Activated T-helper 1 cell treated with Interleukin-2 at 50 U/mL for 16 hours (primary cell): Measurements from ENCODE around the gene CZIB.
A peak's percentile ranks its signal among the peaks of the same experiment; 100 is the strongest.

Source experiments
- DNase-seq: peaks from one replicate; pipeline ENCODE4 v3.0.0-alpha.2; 2020; ENCODE audit warnings: low read depth

CZIB gene

DNA sequence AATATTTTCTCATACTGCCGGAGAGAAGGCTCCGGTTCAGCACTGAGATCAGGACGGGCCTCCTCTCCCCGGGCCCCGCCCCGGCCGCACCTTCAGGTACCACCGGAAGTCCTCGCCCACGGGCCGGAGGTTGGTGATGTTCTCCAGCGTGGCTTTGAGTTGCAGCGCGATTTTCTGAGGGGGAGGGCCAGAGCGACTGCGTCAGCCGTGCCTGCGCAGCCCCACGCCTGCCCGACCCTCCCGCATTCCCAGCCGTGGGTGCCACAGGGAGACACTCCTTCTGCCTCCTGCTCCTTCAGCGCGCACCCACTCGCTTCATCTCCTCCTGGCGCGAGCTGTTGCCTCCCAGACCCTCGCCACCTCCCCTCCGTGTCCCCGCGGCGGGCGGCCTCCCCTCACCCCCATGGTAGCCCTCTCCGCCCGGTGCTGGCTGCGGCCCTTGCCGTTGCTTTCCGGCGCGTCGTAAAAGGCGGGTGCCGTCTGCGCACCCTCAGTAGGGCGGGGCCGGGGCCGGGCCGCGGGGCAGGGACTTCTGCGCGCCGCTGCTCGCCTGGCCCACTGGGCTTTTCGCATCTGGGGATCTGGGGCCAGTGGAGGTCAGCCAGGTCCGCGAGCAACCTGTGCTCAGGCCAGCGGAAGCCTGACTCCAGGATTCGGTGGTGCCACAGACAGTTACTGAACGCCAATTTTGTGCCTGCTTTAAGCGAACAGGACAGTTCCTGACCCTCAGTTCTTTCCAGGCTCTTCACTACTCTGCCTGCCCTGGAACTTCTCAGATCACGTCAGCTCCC, at the start of gene CZIB:
TSS of gene CZIB (minus strand) at position 464 of the 791 bp plus-strand sequence. CDS start at position 405, 59 bp downstream.
- peak; percentile 87 for DNase-seq

DNA sequence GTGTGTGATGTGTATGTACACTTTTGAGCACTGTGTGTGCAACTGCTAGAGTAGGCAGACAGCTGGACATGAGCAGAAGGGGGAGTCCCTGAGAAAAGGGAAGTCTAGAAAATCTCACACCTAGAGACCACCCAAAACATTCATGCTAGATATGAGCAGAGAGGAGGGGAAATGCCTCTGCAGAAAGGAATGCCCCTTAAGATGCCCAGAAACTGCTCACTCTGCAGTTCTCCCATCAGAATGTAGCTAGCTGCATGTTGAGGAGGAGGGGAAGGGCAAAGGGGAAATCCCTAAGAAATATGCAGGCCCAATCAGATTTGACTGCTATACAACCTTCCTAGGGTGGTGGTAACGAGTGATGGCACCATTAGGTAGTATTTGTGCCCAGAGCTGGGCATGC, 49.7 kb upstream of the CZIB start:
- no peak for DNase-seq

DNA sequence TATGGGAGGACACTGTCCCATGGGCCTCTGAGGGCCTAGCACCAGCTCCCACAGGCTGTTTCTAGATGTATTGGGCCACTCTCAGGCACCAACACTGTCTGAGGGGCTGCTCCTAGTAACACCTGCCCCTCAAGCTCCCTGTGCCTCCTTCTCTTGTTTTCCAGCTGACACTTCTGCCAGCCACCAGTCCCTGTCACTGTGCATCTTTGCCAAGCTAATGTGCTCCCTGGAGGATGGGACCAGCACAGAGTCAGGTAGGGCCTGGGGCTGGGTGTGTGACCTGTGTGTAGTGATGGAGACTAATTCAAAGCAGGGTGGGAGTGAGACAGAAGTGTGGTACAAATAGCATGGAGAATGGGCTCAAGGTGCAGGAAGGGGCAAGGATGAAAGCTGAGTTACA, 47.3 kb upstream of the CZIB start:
- DNase-seq = no peak

DNA sequence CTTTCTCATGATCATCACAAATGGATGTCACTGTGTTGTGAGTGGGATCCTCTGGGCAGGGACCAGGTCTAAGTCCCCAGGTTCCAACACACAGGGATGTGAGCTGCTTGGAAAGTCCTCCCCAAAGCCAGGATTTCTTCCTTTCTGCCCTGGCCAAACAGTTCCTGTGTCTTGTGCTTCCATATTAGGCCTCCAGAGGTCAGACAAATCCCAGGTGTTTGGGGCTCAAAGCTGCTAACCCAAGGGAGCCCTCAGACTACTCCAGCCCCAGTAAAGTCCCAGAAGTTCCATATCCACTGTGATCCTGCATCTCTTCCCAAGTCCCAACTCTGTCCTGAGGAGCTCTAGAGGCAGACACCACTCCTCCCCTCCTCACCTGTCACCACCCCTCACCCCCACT, 45.6 kb upstream of the CZIB start:
- DNase-seq = no peak

DNA sequence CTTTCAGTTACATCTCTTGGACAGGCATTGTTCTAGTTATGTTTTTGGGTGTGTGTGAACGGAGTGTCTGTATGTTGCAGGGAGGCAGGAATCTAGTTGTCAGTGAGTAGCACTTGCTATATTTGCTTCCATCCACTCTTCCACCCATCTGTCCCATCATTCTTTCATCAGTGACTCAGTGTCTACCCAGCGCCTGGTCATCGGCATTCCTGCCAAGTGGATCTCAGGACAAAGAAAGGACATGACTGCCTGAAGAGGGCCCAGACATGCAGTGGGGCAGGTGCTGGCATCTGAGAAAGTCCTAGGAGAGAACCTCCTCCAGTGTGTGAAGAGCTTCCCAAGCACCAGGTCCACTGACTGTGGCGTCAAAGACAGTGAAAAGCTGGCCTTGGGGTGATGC, 45.1 kb upstream of the CZIB start:
- no peak for DNase-seq

DNA sequence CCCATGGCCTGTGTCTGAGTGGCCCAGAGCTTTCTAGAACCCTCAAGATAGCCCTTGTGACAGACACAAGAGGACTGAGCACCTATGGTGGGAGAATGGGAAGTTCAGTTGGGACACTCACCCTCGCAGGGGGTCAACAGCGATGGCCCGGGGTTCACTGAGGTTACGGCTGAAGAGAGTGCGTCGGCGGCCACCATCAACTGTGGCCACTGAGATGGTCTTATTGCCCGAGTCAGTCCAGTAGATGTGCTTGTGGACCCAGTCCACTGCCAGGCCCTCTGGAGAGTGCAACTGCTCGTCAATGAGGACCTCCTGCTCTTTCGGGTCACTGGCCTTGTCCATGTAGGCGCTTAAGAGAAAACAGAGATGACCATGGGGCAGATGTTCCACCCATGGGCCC, 43.6 kb upstream of the CZIB start:
- DNase-seq = no peak

DNA sequence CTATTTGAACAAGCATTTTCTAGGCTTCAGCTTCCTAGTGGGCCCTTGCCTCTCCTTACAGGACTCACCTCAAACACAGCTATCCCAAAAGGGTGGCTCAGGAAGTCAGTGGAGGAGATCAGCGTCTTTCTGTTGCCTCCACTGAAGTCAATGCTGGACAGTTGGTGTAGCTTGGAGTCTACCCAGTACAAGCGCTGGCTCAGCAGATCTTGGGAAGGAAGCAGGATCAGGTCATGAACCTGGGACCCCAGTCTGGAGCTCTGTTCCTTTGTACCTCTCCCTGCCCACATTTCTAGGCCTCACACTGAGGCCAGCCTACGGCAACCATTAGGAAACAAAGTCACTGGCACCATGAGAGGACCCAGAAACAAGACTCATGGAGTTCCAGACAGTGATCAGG, 41.6 kb upstream of the CZIB start:
- DNase-seq = no peak

DNA sequence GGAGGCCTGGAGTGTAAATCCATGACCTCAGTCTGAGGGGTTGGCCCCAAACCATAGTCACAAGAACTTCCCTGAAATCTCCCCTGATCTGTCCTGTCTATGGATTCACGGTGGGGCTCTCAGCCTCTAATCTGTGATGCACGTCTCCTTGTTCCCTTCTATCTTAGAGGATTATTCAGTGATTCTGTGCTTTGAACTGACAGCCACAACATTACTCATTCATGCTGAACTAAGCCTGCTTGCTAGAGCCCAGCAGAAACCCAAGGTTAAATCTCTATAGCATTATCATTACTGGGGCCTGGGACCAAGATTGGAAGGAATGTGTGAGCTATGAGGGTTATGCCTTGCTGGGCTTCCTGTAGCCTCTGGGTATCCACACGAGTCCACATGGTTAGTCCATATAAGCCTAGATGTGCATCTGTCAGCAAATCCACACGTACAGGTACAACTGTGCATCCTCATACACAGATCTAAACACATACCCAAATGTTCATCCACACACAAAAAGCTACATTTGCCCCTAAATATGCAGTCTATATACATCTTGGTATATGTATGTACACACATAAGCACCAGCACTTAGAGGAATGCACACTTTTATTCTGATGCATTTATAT, 40.3 kb upstream of the CZIB start:
- DNase-seq = no peak

DNA sequence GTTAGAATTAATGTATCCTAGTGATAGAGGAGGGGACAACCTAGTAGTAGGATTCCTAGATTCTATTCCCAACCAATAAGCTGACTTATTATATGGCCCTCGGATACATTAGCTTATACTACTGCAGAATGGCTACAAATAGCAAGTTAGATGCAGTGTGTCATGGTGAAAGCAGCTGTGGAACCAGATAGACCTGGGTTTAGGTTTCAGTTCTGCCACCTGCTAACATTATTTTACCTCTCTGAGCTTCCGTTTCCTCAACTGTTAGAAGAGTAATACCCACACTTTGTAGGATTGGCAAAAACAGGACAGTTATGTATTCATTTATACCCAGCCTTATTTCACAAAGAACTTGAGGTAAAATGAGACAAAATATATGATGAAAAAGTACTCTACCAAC, 39.5 kb upstream of the CZIB start:
- DNase-seq = no peak

DNA sequence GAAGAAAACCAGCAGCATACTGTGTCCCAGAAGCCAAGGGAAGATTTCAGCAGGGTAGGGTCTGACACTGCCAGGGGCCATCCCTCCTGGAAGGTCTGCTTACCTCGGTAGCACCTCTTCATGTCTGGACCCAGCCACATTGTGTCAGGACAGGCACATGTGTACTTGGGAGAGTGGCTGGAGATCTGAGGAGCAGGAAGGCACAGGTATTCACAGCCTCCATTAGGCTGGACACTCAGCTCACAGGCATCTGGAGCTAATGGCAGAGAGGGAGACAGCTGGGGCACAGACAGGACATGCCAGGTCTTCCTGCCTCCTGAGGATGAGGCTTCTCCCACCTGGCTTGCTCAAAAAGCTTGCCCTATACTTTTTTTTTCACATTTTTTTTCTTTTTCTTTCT, 37.8 kb upstream of the CZIB start:
- DNase-seq = no peak

DNA sequence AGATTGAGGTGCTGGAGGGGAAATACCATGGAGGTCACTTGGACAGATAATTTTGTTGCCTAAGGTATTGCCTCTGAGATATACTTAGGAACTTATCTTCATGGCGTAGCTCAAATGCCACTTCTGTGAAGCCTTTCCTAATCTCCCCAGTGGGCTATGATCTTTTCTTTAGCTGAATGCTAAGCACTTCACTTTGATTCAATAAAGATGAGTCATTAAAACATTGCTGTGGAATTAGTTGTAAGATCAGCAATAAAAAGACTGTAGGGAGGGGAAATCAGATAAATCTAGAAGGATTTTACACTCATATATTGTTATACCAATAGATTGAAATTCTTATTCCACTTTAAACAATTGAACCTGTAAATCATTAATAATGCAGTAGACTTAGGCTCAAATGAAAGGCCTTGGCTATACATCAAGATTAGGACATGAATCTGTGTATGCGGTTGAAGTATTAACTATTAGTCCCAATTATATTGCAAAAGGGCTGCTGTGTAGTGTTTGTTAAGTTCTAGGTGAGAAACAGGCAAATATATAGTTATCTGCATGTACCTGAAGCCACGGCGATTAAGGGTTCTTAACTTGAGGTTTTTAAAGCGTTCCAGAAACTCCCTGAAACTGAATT, 37.1 kb upstream of the CZIB start:
- DNase-seq = no peak

DNA sequence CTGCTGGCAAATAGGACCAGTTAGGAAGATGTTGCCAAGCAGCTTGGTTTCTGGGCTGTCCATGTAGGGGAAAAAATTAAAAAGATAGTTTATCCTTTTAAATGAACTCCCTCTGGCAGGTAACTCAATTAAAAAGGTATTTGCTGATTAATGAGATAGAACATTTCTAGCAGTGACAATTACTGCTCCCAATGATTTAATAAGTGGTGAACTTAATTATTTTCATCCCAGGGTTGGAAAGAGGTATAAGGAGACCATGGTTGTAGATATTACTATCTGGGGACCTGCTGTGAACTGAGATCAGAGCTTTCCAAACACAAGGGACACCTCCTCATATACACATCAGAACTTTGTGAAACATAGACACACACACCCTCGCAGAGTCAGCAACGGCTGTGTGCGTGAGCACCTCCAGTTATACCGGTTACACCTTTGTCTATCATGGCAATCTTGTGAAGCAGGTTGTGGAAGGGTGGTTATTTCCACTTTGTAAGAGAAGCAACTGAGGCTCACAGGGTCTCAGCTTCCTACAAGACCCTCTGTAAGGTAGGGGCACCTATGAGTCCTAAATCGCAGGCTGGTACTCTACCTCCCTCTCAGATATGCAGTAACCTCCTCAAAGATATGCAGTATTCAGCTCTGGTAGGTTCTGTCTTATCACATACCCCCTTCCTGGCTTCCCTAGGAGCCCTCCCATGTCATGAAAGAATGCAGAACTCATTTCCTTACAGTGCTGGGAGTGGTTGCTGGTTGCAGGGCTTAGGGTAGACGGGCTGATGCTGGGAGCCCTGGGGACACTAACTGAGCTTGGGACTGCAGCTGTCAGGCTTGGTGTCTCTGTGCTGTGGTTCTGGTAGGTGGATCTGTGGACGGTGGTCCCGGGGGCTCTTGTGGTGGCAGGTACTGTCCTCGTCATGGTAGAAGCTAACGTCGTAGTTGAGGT, 36.3 kb upstream of the CZIB start:
- no peak for DNase-seq

DNA sequence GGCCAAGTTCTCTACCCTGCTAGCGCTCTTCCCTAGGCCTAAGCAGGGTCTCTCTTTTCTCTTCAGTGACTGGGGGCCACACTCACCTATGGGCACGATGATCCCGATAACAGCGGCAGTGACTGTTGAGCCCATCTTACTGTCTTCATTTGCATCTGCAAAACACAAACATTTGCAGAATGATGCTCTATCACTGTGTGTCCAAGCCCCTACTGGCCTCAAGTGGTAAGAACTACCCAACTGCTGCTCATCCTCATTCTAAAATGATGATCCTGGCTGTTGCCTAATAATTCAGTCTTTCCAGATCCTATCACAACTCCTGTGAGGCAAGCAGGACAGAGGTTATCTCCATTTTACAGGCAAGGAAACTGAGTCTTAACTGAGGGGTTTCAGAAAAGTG, 34.6 kb upstream of the CZIB start:
- DNase-seq = no peak

DNA sequence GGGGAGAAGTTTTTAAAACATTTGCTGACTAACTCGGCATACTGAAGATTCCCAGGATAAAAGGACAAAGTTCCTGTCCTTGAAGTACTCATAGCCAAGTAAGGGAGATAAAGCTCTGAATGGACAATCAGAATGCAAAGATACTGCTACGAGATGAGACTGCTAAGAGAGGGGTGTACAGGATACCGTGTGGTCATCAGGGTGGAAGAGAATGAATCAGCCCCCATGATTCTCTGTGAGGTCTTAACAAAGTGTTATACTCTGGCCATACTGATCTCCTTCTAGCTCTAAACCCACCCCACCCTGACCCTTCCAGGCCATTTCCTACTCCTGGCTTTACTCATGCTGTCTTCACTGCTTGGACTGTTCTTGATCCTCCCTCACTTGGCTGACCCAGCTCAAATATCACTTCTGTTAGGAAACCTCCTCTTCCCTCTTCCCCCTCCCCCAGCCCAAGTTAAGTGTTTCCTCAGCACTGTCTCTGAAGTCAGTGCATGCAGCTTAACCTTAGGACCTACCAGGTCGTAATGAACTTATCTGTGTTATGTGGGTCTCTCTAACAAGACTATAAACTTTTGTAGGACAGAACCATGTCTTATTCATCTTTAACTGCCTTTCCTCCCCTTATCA, 33.7 kb upstream of the CZIB start:
- no peak for DNase-seq

DNA sequence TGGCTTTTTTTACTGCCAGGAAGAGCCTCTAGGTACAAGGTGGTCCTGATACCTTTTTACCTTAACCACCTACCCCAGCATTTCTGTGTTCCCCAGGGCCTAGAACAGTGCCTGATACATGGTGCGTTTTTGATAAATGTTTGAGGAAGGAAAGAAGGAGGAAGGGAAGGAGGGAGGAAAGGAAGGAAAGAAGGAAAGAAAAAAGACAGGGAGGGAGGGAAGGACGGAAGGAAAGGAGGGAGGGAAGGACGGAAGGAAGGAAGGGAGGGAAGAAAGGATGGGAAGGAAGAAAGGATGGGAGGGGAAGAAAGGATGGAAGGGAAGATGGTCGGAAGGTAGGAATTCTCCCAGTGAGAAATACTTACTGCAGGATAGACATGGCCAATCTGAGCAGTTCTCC, 29.9 kb upstream of the CZIB start:
- DNase-seq = no peak

DNA sequence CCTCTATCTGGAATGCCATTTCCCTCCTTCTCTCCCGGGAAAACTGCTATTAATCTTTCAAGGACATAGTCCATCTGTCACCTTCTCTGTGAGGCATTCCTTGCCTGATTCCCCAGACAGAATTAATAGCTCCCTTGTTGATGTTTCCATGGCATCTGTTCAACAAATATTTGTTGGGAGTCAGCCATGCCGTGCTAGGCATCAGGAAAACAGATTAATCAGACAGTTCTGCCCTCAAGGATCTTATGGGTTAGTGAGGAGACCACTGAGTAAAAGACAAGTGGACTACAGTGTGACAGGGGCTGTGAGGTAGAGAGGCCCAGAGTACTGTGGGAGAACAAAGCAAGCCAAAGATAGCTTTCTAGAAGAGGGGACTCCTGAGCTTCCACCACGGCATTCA, 29.3 kb upstream of the CZIB start:
- DNase-seq = no peak

DNA sequence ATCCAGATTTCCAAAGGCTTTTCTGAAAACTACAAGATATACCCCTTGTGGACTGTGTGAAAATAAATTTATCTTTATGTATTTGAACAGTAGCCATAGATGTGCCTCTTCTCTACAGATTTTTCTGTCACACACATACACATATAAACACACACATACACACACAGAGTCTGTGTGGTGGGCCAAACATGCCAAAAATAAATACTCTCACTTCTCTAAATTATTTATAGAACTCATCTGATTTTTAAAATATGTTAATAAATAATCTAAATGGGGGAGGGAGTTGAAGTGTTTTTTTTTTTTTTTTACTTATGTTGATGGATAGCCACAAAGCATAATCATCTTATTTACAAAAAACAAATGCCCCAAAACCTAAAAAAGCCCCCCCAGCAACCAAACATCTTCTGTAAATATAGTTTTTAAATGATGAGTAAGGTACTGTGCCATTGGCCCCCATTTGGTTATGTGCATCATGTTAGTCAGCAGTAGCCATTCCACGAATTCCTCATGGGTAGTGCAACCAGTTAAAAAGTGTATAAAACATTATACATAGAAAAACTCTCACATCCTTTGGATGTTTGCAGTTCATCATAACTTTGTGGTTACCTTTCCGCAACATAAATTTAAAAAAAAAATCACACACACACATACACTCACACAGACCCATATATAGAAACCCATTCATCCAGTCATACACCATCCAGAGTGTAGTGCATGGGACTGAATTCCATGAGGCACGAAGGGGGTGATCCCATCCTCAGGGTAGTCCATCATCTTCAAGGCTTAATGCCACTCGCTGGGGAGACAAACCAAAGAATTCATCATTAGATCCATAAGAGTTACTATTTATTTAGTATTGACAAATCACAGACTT, 26.1 kb upstream of the CZIB start:
- DNase-seq = no peak

DNA sequence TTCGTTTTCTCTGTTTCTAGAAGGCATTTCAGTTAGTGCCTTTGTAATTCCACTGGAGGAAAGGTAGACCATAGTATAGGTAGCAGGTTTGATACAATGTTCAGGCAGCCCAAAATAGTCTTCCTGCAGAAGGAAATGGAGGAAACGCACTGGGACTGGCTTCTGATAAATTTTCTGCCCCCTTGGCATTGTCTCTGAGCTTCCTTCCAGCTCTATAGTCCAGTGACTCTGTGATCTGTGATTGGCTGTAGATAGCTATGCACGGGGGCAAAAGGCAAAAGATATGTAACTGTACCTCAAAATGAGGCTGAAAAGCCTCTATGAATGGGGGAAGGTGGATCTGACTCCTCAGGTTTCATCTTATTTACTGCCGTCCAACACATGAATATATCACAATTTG, 23.7 kb upstream of the CZIB start:
- DNase-seq = no peak

DNA sequence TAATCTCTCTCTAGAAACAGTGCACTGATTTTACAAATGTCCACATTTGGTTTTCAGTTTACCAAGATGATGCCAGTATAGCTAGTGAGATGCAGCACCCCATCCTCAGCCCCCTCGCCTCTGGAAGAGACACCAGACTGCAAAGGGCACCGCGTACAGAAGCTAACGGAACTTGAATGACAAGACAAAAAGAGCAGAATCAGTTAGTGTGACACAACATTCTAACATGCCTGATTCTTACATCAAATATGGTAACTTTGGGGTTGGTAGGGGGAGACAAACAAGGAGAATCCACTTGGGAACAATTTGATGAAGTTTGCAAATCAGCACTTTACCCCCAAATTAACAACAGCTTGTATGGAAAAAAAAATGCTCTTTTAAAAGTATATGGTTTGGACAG, 21.9 kb upstream of the CZIB start:
- DNase-seq = no peak

DNA sequence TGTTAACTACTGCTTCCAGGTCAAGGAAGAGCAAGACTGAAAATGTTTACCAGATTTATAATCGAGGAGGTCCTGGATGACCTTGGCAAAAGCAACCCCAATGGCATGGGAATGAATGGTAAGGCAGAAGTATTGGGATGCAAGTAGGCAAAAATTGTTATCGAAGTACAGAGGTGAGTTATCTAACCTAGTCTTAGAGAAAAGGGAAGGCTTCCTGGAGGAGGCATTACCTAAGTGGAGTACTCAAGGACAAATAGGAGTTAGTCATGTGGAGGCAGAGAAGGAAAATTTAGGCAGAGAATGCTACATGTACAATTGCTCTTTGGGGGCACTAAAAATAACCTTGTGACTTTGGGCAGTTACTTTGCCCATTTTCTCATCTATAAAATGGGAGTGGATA, 21.4 kb upstream of the CZIB start:
- DNase-seq = no peak
